HUES48 (cell line): ENCODE data around the gene SPAG17.

Experiments used
- H3K27ac ChIP-seq: one replicate; pipeline ENCODE4 v1.7.0; 2013; ENCODE audit warnings: low read depth, low read length, inconsistent platforms
- H3K27me3 ChIP-seq: 2 replicates; pipeline ENCODE4 v1.6.1; 2013; ENCODE audit warnings: mild to moderate bottlenecking, low read length; ENCODE audit not compliant: control insufficient read depth, insufficient read depth
- H3K36me3 ChIP-seq: 2 replicates; pipeline ENCODE4 v1.6.1; 2013; ENCODE audit warnings: low read length; ENCODE audit not compliant: control insufficient read depth, insufficient read depth
- H3K4me1 ChIP-seq: 2 replicates; pipeline ENCODE4 v1.6.1; 2013; ENCODE audit warnings: mild to moderate bottlenecking, low read length; ENCODE audit not compliant: control insufficient read depth, insufficient read depth
- H3K4me3 ChIP-seq: 2 replicates; pipeline ENCODE4 v1.5.1; 2013; ENCODE audit warnings: mild to moderate bottlenecking, low read depth, low read length
- H3K9ac ChIP-seq: 2 replicates; pipeline ENCODE4 v1.6.1; 2013; ENCODE audit warnings: mild to moderate bottlenecking, low read depth, low read length, moderate library complexity
- H3K9me3 ChIP-seq: 2 replicates; pipeline ENCODE4 v1.6.1; 2013; ENCODE audit warnings: low read length; ENCODE audit not compliant: control insufficient read depth, insufficient read depth

SPAG17 gene

GRCh38 chr1:118185084-118185832, at the start of gene SPAG17:
TSS of gene SPAG17 (minus strand) at chr1:118185228. CDS start at chr1:118185157, 71 bp downstream.
- Histone ChIP-seq H3K4me3 (peak within 1 kb of the TSS; percentile 83), H3K9ac (peak within 1 kb of the TSS; percentile 67), H3K9me3 (no peaks in the 10 kb centered on the region), H3K36me3 (no peaks in the 10 kb centered on the region), H3K27me3 (no peaks in the 10 kb centered on the region), H3K4me1 (peaks cover 20% of the 10 kb centered on the region; the same call in 1 of the 2 replicates), H3K27ac (peak within 1 kb of the TSS; percentile 23)

GRCh38 chr1:118225471-118225870, 40.4 kb upstream of the SPAG17 start:
- H3K27ac ChIP-seq: no peak overlapping the region
- no peaks in the 10 kb centered on the region for H3K27me3 ChIP-seq
- no peak overlapping the region for H3K9ac ChIP-seq
- no peaks in the 10 kb centered on the region for H3K36me3 ChIP-seq
- H3K9me3 ChIP-seq: no peaks in the 10 kb centered on the region
- no peak overlapping the region for H3K4me3 ChIP-seq
- no peaks in the 10 kb centered on the region for H3K4me1 ChIP-seq

DNA sequence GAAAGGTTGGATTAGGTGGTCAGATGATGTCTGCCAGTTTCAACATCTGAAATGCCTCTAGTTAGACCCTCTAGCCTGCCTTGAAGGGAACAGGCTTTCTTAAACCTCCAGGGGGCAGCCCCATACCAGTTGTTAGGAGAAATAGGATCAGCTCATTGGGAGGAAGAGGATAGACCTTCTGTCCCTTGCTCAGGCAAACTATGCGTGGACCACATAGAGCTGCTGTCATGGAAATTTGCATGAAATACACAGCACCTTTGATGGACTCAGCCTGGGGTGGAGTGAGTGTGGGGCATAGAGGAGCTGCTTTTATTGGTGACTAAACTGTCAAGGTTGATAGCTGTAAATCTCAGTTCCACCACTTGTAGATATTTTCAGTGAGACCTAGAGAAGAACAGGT, 38.4 kb upstream of the SPAG17 start:
- Histone ChIP-seq H3K27ac (no peak overlapping the region), H3K9ac (no peak overlapping the region), H3K36me3 (no peaks in the 10 kb centered on the region), H3K4me3 (no peak overlapping the region), H3K9me3 (no peaks in the 10 kb centered on the region), H3K27me3 (no peaks in the 10 kb centered on the region), H3K4me1 (no peaks in the 10 kb centered on the region)

DNA sequence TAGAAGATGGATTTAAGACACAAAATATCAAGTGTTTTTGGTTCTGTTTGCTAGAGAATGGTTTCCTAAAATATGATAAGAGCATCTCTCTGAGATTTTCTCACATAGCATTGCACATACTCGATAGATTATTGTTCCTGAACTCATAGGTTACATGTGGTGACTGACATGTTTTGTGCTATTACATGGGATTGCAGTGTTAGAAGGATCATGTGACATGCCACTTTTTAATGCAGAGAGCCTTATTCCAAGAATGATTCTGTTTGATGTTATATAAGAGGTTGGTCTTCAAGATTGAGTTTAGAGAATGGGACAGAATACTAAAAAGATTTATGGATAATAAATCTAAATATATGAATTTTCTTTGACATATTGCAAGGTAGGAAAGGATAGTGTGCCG, 34.4 kb upstream of the SPAG17 start:
- no peak overlapping the region for H3K9ac ChIP-seq
- H3K9me3 ChIP-seq: no peaks in the 10 kb centered on the region
- H3K4me1 ChIP-seq: no peaks in the 10 kb centered on the region
- H3K36me3 ChIP-seq: no peaks in the 10 kb centered on the region
- H3K27ac ChIP-seq: no peak overlapping the region
- no peaks in the 10 kb centered on the region for H3K27me3 ChIP-seq
- H3K4me3 ChIP-seq: no peak overlapping the region

- Histone ChIP-seq H3K27me3 (no peaks in the 10 kb centered on the region), H3K4me1 (no peaks in the 10 kb centered on the region), H3K9me3 (no peaks in the 10 kb centered on the region), H3K27ac (no peak overlapping the region), H3K4me3 (no peak overlapping the region), H3K36me3 (no peaks in the 10 kb centered on the region), H3K9ac (no peak overlapping the region)
Observed at GRCh38 chr1:118217141-118217838, 32.3 kb upstream of the SPAG17 start.

DNA sequence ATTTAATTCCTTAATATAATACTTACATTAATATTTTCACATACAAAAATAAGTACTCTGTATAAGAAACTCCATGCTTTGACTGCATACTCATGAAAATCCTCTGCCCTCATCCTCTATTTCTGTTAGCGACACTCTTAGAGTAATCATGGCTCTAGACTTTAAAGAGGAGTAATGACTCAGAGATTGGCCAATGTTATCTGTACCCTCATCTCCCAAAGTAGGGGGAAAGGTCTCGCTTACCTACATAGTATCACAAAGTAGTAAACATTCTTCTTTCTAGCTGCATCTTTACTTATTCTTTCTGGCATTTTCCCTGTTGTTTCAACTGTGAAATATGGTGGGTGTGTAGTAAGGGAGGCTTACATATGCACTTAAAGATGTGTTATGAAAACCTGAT, 29.8 kb upstream of the SPAG17 start:
- no peaks in the 10 kb centered on the region for H3K9me3 ChIP-seq
- H3K27me3 ChIP-seq: no peaks in the 10 kb centered on the region
- H3K27ac ChIP-seq: no peak overlapping the region
- H3K9ac ChIP-seq: no peak overlapping the region
- no peak overlapping the region for H3K4me3 ChIP-seq
- no peaks in the 10 kb centered on the region for H3K4me1 ChIP-seq
- no peaks in the 10 kb centered on the region for H3K36me3 ChIP-seq

DNA sequence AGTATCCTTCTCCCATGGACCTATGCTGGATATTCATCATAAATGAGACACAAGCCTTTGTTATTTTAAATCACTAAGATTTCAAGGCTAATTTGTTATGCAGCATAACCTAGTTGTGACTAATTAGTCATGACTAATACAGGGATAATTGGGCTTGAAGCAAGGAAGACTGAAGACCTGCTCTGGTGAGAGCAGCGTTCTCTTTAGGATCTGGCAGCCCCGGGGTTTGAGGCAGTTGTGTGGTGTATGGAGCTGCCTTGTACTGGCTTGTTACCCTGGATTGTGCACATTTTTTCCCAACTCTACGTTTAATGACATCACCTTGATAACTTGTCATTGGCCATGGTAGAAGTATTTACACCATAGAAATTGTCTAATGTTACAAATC, 25.7 kb upstream of the SPAG17 start:
- H3K36me3 ChIP-seq: no peaks in the 10 kb centered on the region
- no peaks in the 10 kb centered on the region for H3K9me3 ChIP-seq
- H3K4me1 ChIP-seq: no peaks in the 10 kb centered on the region
- no peak overlapping the region for H3K9ac ChIP-seq
- no peaks in the 10 kb centered on the region for H3K27me3 ChIP-seq
- no peak overlapping the region for H3K27ac ChIP-seq
- H3K4me3 ChIP-seq: no peak overlapping the region

DNA sequence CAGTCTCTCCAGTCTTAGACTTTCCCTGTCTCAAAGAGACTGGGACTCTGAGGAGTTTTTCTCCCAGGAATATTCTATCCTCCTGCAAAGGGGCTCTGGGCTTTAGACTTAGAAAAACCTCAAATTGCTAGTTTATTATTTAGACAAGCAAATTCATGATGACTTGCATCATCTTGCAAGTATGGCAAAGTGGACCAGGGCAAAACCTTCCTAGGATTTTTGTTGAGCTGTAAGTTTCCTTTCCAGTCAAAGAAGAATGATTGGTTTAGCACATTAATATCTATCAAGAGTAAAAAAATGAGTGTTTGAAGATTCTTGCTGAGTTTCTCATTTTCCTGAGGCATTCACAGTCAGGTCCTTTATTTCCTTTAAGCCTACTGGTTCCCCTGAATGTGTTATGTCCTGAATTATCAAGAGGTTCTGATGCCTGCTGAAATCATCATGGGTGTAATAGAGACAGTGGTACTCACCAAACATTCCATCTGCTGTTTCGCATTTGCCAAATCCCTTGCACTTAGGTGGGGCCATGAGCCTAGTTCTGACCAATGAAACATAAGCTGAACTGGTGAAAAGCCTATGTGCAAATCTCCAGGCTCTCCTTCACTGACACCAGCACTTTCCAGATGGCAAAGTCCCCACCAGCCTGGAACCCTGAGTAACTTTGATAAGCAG, 25.2 kb upstream of the SPAG17 start:
- H3K9ac ChIP-seq: no peak overlapping the region
- no peak overlapping the region for H3K4me3 ChIP-seq
- no peaks in the 10 kb centered on the region for H3K4me1 ChIP-seq
- no peaks in the 10 kb centered on the region for H3K9me3 ChIP-seq
- no peaks in the 10 kb centered on the region for H3K27me3 ChIP-seq
- no peaks in the 10 kb centered on the region for H3K36me3 ChIP-seq
- no peak overlapping the region for H3K27ac ChIP-seq

DNA sequence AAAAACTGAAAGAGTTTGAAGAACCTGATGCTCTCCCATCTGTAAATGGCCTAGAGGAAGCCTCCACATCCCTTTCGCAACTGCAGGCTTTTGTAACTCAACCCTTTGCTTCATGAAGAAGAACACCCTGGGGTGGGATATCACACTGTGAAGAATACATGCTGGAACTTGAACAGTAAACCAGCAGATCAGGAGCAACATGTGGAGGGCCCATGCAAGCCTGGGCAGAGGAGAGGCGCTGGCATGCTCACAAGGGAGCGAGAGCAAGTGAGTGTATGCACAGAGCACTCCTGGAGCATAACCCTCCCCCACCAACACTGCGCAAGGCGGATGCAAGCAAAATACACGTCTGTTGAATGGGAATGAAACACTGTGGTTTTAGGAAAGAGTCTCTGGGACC, 24.6 kb upstream of the SPAG17 start:
- Histone ChIP-seq H3K4me1 (no peaks in the 10 kb centered on the region), H3K4me3 (no peak overlapping the region), H3K36me3 (no peaks in the 10 kb centered on the region), H3K9ac (no peak overlapping the region), H3K27me3 (no peaks in the 10 kb centered on the region), H3K9me3 (no peaks in the 10 kb centered on the region), H3K27ac (no peak overlapping the region)

DNA sequence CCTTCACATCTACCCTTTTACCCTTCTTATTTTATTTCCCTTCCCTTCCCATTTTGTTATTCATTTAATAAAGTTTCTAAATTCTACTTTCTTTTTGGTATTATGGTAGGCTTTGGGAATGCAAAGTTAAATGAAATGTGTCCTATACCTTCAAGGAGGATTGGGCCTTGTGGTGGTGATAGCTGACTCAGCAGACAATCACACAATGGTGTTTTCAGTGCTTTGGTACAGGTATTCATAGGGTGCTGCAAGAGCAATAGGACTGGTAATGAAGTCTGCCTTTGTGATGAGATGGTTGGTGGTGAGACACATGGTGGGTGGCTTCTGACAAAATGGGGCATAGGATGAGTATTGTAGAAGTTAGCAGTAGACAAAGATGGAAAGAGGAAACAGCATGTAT, 21.9 kb upstream of the SPAG17 start:
- Histone ChIP-seq H3K27ac (no peak overlapping the region), H3K4me1 (no peaks in the 10 kb centered on the region), H3K9me3 (no peaks in the 10 kb centered on the region), H3K27me3 (no peaks in the 10 kb centered on the region), H3K4me3 (no peak overlapping the region), H3K9ac (no peak overlapping the region), H3K36me3 (no peaks in the 10 kb centered on the region)

- Histone ChIP-seq H3K9me3 (no peaks in the 10 kb centered on the region), H3K36me3 (no peaks in the 10 kb centered on the region), H3K27me3 (no peaks in the 10 kb centered on the region), H3K4me1 (no peaks in the 10 kb centered on the region; the same call in 1 of the 2 replicates), H3K4me3 (no peak overlapping the region), H3K9ac (no peak overlapping the region), H3K27ac (no peak overlapping the region)
Observed at GRCh38 chr1:118204648-118205047, 19.6 kb upstream of the SPAG17 start.
